CD4-positive, alpha-beta T cell treated with Interleukin-6 for 4 hours (primary cell): Measurements from ENCODE around the gene RXRA.

Experiments
- DNase-seq: peaks from one replicate; pipeline ENCODE4 v3.0.0-alpha.2; 2020; ENCODE audit warnings: mixed read lengths

The RXRA gene

GRCh38 chr9:134420974-134421432 is 94.7 kb downstream of the RXRA start:
- no peak for DNase-seq

- no peak for DNase-seq
Measured at GRCh38 chr9:134421888-134422287, 95.6 kb downstream of the RXRA start.

GRCh38 chr9:134422301-134423090 is 96.2 kb downstream of the RXRA start:
- no peak for DNase-seq

GRCh38 chr9:134423166-134423565 is 96.9 kb downstream of the RXRA start:
- no peak for DNase-seq

- no peak for DNase-seq
Measured at GRCh38 chr9:134423749-134424148, 97.5 kb downstream of the RXRA start.

GRCh38 chr9:134424818-134425217 is 98.6 kb downstream of the RXRA start:
- DNase-seq, result no peak

GRCh38 chr9:134425401-134425800 is 99.1 kb downstream of the RXRA start:
- DNase-seq, result no peak

GRCh38 chr9:134425812-134426211 is 99.6 kb downstream of the RXRA start:
- DNase-seq, result no peak

- no peak for DNase-seq
Measured at GRCh38 chr9:134426436-134426835, 100.2 kb downstream of the RXRA start.

GRCh38 chr9:134427153-134427782 is 101.0 kb downstream of the RXRA start:
- no peak for DNase-seq

- DNase-seq, result no peak
Measured at GRCh38 chr9:134428559-134428958, 102.3 kb downstream of the RXRA start.

GRCh38 chr9:134429007-134429406 is 102.8 kb downstream of the RXRA start:
- no peak for DNase-seq

- DNase-seq, result no peak
Measured at GRCh38 chr9:134429481-134429880, 103.2 kb downstream of the RXRA start.

- DNase-seq, result no peak
Measured at GRCh38 chr9:134431095-134431494, 104.8 kb downstream of the RXRA start.

- DNase-seq, result no peak
Measured at GRCh38 chr9:134431626-134432025, 105.4 kb downstream of the RXRA start.

- DNase-seq, result no peak
Measured at GRCh38 chr9:134432471-134432870, 106.2 kb downstream of the RXRA start.

GRCh38 chr9:134433101-134433500 is 106.8 kb downstream of the RXRA start:
- DNase-seq, result no peak

- DNase-seq, result no peak
Measured at GRCh38 chr9:134433909-134434882, 107.9 kb downstream of the RXRA start.

- DNase-seq, result no peak
Measured at GRCh38 chr9:134434894-134435506, 108.7 kb downstream of the RXRA start.

GRCh38 chr9:134435550-134436378 is 109.5 kb downstream of the RXRA start:
- no peak for DNase-seq

- DNase-seq, result no peak
Measured at GRCh38 chr9:134436379-134436762, 110.1 kb downstream of the RXRA start.

GRCh38 chr9:134436911-134437310 is 110.7 kb downstream of the RXRA start:
- no peak for DNase-seq
